ENCODE results near the gene RNASET2.
A peak's percentile ranks its signal among the peaks of the same experiment; 100 is the strongest.

Gene RNASET2

GRCh38 chr6:166956444-166957086, at the start of gene RNASET2:
TSS of gene RNASET2 (minus strand) at chr6:166956550. CDS start at chr6:166956182, 368 bp downstream.
- no peaks in the 10 kb centered on the region for H3K27me3 ChIP-seq (ENCODE audit: insufficient read depth, low read depth, severe bottlenecking)
- H3K4me3 ChIP-seq (ENCODE audit: low read depth, low read length), result peak within 1 kb of the TSS; percentile 89
- peak; percentile 97 for DNase-seq
- H3K36me3 ChIP-seq, result no peaks in the 10 kb centered on the region
- TF ChIP-seq CTCF (IDR thresholded peaks at IDR 0.05; ENCODE audit: low read depth, low read length), result no peak
- no peaks in the 10 kb centered on the region for H3K9me3 ChIP-seq (ENCODE audit: severe bottlenecking)
- peak within 1 kb of the TSS; percentile 66 for H3K27ac ChIP-seq

GRCh38 chr6:167005350-167006159, 49.2 kb upstream of the RNASET2 start:
- no peak for DNase-seq
- Histone ChIP-seq H3K9me3 (ENCODE audit: severe bottlenecking) (no peaks in the 10 kb centered on the region), H3K4me3 (ENCODE audit: low read depth, low read length) (no peak overlapping the region), H3K27me3 (ENCODE audit: insufficient read depth, low read depth, severe bottlenecking) (no peaks in the 10 kb centered on the region), H3K27ac (no peak overlapping the region), H3K36me3 (peaks cover 83% of the 10 kb centered on the region)
- no peak for TF ChIP-seq CTCF (IDR thresholded peaks at IDR 0.05; ENCODE audit: low read depth, low read length)

- peaks cover 57% of the 10 kb centered on the region for H3K36me3 ChIP-seq
- no peak for DNase-seq
- H3K27ac ChIP-seq, result no peak overlapping the region
- no peak overlapping the region for H3K4me3 ChIP-seq (ENCODE audit: low read depth, low read length)
- no peaks in the 10 kb centered on the region for H3K27me3 ChIP-seq (ENCODE audit: insufficient read depth, low read depth, severe bottlenecking)
- TF ChIP-seq CTCF (IDR thresholded peaks at IDR 0.05; ENCODE audit: low read depth, low read length), result no peak
- H3K9me3 ChIP-seq (ENCODE audit: severe bottlenecking), result no peaks in the 10 kb centered on the region
Measured at GRCh38 chr6:167000759-167001158, 44.4 kb upstream of the RNASET2 start.

GRCh38 chr6:166999884-167000253, 43.5 kb upstream of the RNASET2 start:
- no peaks in the 10 kb centered on the region for H3K27me3 ChIP-seq (ENCODE audit: insufficient read depth, low read depth, severe bottlenecking)
- no peaks in the 10 kb centered on the region for H3K9me3 ChIP-seq (ENCODE audit: severe bottlenecking)
- no peak for DNase-seq
- H3K27ac ChIP-seq, result peak overlapping the region; percentile 80
- H3K36me3 ChIP-seq, result peaks cover 48% of the 10 kb centered on the region
- TF ChIP-seq CTCF (IDR thresholded peaks at IDR 0.05; ENCODE audit: low read depth, low read length), result no peak
- peak overlapping the region; percentile 83 for H3K4me3 ChIP-seq (ENCODE audit: low read depth, low read length)

- Histone ChIP-seq H3K36me3 (peaks cover 42% of the 10 kb centered on the region), H3K4me3 (ENCODE audit: low read depth, low read length) (peak within 1 kb of the TSS; percentile 84), H3K9me3 (ENCODE audit: severe bottlenecking) (no peaks in the 10 kb centered on the region), H3K27ac (peak within 1 kb of the TSS; percentile 84), H3K27me3 (ENCODE audit: insufficient read depth, low read depth, severe bottlenecking) (no peaks in the 10 kb centered on the region)
- TF ChIP-seq CTCF (IDR thresholded peaks at IDR 0.05; ENCODE audit: low read depth, low read length), result no peak
- DNase-seq, result peak; percentile 94
Measured at GRCh38 chr6:166999145-166999883, 43.0 kb upstream of the RNASET2 start, which contains the start of gene CEP43. TSS of gene CEP43 (plus strand) at chr6:166999397. CDS start at chr6:166999413, 16 bp downstream.

All from WERI-Rb-1 (cell line).